Skin epidermis (tissue), 12 donors: Measurements from ENCODE around the gene SPATC1L.

Experiments used
- H3K27ac ChIP-seq, 21 experiments: fragments of 200-600 bp; sonication (generic) in 11 of 21; one replicate each; pipeline ENCODE4 v1.5.0; 2020; ENCODE audit warnings: mild to moderate bottlenecking in 3 of 21, inconsistent platforms in 2 of 21, moderate library complexity in 2 of 21
- H3K4me3 ChIP-seq, 7 experiments: fragments of 200-600 bp; sonication (generic) in 2 of 7; one replicate each; pipeline ENCODE4 v1.5.0; 2020; ENCODE audit warnings: inconsistent platforms in 2 of 7, mild to moderate bottlenecking in 2 of 7, moderate library complexity in 1 of 7

SPATC1L gene

DNA sequence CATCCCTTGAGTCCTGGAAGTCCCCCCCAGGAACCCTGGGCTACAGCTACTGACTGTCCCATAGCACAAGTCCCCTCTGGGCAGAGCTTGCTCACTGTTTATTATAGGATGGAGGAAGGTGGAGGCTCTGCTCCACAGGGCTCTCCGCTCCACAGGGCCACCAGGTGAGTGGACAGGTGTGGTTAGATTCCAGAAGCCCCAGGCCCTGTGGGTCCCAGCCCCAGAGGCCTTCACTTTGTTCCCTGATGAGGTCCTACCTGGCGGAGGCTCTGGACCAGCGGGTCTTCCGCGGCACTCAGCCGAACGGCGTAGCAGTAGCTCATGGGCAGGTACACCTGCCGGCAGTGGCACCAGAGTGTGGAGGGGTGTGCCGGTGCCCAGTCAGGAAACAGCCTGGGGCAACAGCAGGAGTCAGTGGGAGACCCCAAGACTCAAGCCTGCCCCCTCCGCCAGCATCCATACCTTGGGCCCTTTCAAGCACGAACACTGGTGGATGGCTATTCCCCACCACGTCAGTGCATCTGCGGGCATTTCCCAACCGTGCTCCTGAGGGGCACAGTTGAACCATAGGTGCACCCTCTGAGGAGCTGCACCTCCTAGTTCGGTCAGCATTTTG is 32.0 kb upstream of the SPATC1L start:
- H3K27ac ChIP-seq, result no peak overlapping the region
- no peak overlapping the region for H3K4me3 ChIP-seq

DNA sequence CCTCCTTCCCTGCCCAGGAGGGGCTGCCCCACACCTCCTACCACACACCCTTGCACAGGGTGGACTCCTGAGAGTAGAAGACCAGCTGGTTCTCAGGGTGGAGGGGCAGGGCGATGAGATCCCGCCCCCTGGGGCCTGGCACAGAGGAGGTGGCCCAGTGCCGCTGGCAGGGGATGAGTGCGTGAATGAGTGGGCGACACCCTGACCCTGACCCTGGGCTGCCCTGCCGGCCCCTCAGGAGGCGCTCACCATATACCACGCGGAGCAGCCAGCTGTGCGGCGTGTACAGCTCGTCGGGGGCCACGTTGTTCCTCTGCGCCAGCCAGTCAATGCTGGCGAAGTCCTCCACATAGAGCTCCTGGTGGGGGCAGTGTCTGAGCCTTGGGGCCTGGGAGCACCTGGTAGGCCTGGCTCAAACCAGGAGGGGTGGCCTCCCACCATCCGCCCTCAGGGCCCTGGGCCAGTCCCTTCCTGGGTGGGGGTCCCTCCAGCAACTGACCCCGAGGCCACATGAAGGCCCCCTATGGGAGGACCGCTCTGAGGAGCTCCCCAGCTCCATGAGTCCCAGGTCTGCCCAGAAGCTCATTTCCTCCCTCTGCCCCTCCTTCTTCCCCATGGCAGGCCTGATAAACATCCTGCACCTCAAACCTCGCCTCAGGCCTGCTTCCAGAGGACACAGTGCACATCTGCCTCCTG is 31.3 kb upstream of the SPATC1L start:
- H3K27ac ChIP-seq, result peak overlapping the region in 1 of 21 experiments; percentile 10
- no peak overlapping the region for H3K4me3 ChIP-seq

DNA sequence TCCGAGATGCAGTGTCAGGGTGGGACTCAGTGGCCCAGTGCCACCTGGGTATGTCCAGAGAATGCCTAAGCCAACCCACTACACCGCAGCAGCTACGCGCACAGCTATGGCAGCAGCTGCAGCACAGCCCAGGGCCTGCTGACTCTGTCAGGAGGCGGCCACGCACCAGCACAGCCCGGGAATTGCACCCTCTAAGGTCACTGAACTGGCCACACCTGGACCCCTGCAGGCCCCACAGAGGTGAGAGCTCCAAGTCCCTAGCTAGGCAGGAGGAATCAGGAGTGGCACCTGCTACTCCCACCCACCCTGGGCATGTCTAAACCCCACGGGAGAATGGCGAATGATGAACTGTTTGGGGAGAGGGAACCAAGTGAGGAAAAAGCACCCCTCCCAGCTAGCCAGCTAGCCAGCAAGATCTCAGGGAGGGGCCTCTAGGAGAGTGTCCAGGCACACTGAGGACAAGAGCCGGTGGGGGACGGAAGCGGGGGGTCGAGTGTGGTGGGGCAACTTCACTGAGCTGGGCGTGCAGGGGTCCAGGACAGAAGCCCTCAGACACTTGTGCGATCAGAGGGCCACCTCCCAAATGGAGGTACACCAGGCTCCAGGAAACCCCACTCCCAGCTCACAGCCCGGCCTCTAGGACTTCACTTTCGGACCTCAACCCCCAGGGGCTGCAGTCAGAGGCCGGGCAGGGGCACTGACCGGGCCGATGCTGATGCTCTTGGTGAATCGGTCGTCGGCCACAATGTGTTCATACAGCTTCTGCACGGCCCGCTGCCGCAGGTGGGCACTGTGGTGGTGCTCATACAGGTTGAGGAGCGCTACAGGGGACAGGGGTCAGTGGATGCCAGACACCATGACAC is 30.4 kb upstream of the SPATC1L start:
- H3K27ac ChIP-seq, result no peak overlapping the region

DNA sequence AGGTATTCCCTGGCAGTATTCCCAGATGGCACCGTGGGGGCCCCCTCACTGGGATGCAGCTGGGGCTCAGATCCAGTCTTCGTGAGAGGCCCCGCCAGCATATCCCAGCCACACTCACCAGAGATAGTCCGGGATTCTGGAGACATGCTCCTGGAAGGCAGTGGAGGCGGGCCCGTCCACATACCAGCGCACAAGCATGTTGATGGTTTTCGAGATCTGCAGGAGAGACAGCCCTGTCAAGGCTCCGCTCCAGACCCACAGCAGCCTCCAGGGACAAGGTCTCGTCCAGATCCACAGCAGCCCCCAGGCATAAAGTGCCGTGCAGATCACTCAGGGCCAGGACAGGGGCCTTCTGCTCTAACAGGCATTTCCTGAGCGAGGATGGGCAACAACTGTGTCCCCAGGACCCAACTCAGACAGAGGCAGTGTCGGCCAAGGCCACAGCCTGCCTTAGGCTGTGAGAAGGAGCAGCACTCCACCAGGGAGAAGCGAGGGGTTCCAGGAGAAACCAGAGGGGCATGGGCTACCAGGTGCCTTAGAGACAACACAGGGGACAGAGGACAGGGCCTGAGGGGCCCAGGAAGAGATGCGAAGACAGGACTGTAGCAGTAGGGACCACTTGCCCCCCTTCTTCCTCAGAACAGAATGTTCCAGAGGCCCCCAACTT is 29.5 kb upstream of the SPATC1L start:
- no peak overlapping the region for H3K4me3 ChIP-seq
- peak overlapping the region in 1 of 21 experiments; percentile 4 for H3K27ac ChIP-seq

More for the DNA sequence above, 30.4 kb upstream of the SPATC1L start:
- no peak overlapping the region for H3K4me3 ChIP-seq

DNA sequence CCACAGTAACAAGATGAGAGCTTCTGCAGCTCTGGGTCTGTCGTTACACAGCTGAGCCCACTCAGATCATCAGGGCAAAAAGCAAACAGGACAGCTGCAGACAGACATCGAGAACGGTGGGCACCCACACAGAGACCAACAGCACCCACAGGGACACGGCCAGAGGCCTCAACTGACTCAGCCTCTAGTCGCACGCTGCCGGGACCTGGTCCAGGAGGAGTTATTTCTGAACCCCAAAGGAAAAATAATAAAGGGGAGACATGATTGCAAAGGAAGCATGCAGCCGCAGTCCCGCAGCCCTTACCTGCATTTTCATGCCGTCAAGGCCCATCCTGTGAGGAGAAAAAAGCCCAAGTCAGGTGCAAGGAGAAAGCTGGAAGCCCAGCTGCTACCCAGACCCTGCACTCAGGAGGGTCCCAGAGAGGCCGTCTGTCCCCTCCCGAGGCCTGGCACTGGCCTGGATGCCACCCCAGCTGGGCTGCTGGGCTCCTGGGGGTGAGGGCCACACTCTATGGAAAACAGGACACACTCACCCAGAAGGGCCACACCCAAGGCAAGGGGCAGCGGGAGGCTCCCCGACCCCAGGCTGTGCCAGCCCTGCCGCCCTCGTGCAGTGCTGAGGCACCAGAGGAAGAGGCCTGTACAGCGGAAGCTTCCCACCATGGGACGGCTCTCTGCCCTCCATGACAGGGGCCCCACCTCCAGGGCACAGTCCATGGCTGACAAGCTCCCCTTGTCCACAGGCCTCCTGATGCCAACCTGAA is 28.6 kb upstream of the SPATC1L start:
- Histone ChIP-seq H3K27ac (peak overlapping the region in 2 of 21 experiments; percentile 6 to 13), H3K4me3 (no peak overlapping the region)

DNA sequence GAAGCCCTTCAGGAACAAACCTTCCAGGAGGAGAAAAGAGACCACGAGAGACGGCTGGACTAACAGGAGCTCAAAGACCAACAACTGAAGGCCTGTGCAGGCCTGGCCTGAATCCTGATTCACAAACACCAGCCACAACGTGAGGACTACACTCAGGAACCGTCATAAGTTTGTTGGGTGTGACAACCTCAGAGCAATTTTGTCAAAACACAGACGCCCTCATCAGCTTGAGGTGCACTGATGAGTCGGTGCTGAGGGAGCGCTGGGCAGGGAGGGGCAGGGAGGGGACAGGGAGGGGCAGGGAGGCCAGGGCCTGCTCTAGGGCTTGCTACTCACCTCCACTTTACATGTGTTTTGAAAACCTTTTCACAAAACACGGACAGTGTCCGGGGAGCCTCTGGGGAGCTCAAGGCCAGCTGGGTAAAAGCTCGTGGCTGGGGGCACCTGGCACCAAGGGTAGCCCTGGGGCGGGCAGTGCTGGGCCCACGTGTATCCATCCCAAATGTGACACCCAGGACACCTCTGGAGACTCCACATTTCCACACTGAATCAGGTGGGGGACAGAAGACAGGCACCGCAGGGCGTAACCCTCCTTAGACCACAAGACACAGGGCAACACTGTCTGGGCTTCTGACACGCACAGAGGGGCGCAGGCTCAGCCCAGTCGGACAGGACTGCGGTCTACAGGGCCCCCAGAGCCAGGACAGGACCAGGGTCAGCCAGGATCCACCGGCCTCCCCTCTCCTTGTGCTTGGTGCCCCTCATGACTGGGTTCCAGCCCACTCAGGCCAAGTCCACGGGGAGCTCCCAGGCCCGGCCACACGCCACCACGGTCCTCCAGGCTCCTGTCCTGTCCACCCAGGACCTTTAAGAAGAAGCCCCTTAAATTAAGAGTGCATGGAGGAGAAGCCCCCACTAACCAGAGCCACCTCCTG is 27.8 kb upstream of the SPATC1L start:
- no peak overlapping the region for H3K4me3 ChIP-seq
- peak overlapping the region in 1 of 21 experiments; percentile 6 for H3K27ac ChIP-seq

DNA sequence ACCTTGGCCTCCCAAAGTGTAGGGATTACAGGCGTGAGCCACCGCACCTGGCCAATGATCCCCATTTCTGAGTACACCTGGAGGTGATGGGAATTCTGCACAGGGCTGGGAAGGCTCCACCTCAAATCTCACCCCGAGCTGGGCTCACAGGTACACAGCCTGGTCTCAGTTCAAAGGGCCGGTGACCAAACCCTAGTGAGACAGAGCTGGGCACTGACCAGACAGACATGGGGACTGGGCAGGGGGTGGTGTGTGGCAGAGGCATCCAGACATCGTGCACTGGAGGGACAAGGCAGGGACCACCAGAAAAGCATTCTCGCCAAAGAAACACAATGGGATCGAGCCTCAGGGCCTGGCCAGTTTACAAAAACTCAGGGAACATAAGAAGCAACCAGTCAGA is 27.1 kb upstream of the SPATC1L start:
- Histone ChIP-seq H3K4me3 (no peak overlapping the region), H3K27ac (peak overlapping the region in 1 of 21 experiments; percentile 22)

DNA sequence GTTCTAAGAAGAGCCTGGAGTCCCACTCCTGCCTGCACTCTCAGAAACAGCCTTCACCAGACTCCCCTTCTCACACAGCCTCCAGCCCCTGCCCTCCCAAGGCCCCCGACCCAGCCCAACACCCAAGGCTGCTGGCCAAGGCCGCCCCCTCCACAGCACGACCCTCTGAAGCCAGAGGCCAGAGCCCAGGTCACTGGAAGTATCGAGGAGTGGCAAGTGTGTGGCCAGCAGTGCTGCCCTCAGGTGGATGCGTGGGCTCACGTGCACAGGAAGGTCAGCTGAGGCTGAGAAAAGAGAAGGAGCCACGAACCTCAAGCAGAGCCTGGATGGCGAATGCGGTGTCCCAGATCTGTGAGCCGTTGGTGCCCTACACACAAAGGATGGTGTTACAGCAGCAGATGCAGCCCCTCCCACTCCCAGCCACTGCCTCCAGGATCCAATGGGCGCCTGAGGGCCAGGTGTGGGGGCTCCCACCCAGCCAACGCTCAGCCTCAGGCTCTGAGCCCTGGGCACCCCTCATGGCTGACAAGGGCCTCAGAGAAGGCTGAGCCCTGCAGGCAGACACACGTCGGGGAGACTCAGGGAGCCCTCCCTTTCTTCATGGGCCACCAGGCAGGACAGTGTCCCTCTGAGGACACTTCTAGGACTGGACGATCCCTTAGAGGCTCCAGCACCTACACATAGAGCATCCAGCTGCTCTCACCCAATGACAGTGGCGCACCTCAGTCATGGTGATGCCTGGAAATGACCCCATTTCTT is 26.3 kb upstream of the SPATC1L start:
- no peak overlapping the region for H3K27ac ChIP-seq

DNA sequence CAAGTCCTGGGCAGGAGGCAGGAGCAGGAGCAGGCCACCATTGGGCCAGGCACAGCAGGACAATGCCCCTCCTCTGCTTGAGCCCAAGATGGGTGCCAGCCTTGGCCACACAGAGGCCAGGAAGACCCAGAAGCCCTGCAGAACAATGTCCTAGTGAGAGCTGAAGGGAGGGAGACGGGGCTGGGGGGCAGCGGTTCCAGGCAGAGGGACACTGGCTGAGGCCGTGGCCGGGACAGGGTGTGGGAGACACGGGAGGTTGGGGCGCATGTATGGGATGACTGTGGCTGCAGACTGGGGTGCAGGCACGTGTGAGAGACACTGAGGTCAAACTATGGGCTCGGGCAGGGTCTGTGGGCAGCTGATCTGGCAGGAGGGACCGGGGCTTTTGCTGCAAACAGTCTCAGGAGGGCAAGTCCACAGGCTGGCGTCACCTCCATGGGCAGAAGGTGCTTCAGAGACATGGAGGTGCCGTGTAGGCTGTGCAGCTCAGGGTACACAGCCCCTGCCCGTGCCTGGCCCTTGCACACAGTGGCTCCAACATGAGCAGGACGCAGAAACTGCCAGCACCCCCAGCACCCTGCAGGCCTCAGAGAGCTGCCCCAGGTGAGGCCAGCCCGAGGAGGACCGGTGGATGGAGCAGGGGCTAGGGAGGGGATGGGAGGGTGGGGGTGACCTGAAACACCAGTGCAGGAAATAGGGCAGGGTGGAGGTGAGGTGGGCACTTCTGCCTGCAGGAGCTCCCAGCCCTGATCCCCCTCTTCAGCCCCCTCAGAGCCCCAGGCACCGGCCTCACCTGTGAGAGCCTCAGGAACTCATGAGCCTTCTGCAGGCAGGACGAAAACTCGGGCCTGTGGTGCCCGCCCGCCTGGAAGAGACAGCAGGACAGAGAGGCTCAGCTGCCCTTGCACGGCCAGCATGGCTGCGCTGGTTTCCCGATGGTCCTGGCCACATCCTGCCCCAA is 24.8 kb upstream of the SPATC1L start:
- Histone ChIP-seq H3K27ac (no peak overlapping the region), H3K4me3 (no peak overlapping the region)

More for the DNA sequence above, 26.3 kb upstream of the SPATC1L start:
- no peak overlapping the region for H3K4me3 ChIP-seq

DNA sequence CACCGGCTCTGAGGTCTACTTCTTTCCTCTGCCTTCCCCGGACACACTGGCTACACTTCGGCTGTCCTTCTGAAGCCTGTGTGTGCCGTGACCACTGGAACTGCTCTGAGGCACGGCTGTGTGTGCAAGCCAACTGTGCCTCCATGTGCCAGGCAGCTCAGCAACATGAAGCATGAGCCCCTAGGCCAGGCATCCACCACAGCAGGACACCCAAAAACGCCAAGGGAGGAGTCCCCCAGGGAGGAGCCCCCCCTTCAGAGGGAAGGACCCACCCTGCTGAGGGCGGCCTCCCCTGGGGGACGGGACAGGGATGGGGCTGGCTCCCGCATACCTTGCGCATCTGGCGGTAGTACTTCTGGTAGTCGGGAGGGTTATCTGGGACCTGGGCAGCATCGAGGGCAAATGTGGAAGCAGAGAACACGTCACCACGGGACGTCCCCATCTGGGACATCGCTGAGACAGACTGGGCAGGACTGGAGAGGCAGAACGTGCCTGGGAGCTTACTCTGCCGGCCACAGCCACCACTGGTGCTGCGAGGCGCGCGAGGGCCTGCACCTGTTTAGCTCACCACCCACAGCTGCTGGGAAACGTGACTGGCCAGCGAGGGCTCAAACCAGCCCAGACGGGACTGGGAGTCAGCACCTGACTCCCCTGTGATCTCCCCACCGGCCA is 23.8 kb upstream of the SPATC1L start:
- H3K4me3 ChIP-seq, result no peak overlapping the region
- no peak overlapping the region for H3K27ac ChIP-seq

DNA sequence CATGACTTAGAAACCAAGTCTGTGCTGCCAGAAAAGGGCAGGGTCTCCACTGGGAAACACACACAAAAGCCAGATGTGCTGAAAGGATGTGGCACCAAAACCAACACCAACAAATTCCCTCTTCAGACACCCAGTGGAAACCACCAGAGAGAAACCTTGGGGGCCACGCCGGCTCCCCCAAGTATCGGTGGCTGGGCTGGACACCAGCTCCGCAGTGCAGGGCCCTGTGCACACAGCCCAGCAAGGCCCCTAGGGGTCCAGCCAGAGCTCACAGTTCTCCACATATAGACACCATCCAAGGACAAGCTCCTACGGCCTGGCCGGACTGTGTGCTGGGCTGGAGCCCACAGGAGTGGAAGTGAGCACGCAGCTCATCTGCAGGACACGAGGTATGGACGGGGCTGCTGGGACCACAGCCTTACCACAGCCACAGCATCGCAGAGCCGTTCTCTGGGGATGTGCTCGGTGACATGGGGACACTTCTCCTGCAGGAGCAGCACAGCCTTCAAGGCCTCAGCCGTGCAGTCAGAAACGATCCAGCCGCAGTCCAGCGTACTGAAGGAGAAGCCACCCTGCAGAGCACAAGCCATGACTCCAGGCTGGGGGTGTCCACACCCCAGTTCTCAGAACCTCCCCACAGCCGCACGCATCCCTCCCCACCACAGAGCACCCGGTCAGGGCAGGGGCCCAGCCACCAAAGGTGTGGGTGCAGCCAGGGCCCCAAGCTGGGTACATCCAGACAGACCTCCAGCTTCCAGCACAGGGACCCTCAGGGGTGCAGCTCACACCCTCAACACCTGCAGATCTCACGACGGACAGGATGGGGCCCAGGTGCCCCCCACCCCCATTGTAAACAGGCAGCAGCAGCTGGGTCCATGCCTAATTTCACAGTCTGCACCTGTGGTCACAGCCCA is 23.0 kb upstream of the SPATC1L start:
- H3K4me3 ChIP-seq, result no peak overlapping the region
- no peak overlapping the region for H3K27ac ChIP-seq

DNA sequence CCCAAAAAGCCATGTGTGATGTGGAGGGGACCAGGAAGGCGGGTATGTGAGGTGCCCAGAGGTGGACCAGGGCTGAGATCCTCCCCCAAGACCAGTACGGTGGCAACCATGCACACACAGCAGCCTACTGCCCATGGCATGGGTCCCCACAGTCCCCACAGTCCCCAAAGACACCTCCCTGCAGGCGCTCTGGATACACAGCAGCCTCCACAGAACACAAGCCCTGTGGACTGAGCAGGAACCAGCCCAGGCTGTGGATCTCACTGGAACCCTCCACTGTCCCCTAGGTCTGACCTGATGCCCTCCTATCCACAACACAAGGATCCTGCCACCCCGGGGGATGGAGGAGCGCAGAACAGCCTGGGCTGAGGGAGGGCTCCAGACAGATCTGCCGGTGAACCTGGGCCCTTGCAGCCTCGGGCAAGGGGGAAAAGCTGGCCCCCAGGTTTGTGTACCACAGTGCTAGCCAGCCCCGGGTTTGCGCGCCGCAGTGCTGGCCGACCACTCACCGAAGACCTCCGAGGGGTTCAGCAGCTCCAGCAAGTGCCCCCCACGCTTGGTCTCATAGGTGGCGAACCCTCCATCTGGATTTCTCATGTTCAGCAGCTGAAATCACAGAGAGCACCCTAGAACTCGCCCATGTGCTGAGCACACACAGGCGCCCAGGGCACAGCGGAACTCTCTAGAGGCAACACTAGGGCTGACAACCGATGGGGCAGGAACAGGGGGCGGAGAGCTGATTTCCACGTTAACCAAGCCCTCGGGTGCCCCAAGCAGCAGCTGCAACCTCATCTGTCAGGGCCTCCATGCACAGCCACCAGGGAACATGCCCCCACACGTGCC is 22.1 kb upstream of the SPATC1L start:
- Histone ChIP-seq H3K27ac (no peak overlapping the region), H3K4me3 (no peak overlapping the region)

DNA sequence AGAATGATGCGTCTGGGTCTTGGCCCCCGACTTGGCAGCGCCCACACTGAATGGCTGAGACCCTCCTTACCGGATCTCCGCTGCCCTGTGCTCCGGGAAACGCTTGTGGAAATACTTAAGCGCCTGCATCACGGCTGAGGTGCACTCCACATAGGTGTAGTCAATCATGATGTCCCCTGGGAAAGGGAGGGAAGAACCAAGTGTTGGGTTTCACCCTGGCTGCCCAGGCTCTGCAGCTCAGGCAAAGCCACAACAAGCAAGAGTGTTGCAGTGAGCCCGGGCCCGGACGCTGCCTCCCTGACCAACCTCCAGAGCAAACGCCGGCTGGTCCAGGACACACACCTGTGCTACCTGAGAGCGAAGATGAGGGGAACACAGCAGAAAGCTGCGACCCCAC is 21.5 kb upstream of the SPATC1L start:
- no peak overlapping the region for H3K4me3 ChIP-seq
- H3K27ac ChIP-seq, result no peak overlapping the region

DNA sequence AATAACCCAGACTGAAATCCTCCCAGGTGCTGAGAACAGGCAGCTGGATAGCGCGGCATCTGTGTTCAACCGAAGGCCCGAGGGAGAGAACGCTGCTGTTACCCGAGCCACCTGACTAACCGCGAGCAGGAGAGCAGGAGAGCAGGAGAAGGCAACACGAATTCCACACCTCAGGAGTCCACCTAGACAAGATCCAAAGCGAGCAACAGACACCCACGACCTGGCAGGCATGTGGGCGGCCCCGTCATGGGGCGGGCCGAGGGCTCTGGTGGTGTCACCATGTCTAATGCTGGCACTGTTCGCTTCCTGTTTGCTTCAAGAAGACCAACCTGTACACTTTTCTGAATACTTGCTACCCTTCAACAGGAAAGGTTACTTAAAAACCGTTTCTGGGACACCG is 20.9 kb upstream of the SPATC1L start:
- Histone ChIP-seq H3K27ac (no peak overlapping the region), H3K4me3 (no peak overlapping the region)
